NB4 (cell line): ENCODE data around the gene CYP11A1.

Experiments used
- DNase-seq: peaks from one replicate; pipeline ENCODE4 v3.0.0; 2010; ENCODE audit warnings: low read depth
- H3K4me3 ChIP-seq: one replicate; pipeline ENCODE4 v1.5.1; 2011; ENCODE audit warnings: mild to moderate bottlenecking, low read depth, low read length, moderate library complexity
- CTCF ChIP-seq: IDR thresholded peaks from one replicate; pipeline ENCODE4 v1.5.1; 2012; ENCODE audit warnings: low read depth, low read length
- MYC ChIP-seq: IDR thresholded peaks from 2 replicates; pipeline ENCODE4 v1.6.1; 2011; ENCODE audit warnings: low read depth, low read length
- POLR2A ChIP-seq: IDR thresholded peaks from 2 replicates; pipeline ENCODE4 v1.6.1; 2011; ENCODE audit warnings: mild to moderate bottlenecking; ENCODE audit not compliant: insufficient read length; ENCODE audit errors: extremely low read depth
- TF ChIP-seq, protein P1 (sequence below): IDR thresholded peaks from 2 replicates; pipeline ENCODE4 v1.6.1; 2011; ENCODE audit warnings: low read depth, low read length

The CYP11A1 gene

GRCh38 chr15:74374648-74375302, 7.3 kb upstream of the CYP11A1 start:
- no peak for DNase-seq
- no peak for TF ChIP-seq MYC
- TF ChIP-seq, protein P1, sequence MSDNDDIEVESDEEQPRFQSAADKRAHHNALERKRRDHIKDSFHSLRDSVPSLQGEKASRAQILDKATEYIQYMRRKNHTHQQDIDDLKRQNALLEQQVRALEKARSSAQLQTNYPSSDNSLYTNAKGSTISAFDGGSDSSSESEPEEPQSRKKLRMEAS = no peak
- TF ChIP-seq CTCF = no peak
- TF ChIP-seq POLR2A = no peak
- H3K4me3 ChIP-seq = no peak overlapping the region

DNA sequence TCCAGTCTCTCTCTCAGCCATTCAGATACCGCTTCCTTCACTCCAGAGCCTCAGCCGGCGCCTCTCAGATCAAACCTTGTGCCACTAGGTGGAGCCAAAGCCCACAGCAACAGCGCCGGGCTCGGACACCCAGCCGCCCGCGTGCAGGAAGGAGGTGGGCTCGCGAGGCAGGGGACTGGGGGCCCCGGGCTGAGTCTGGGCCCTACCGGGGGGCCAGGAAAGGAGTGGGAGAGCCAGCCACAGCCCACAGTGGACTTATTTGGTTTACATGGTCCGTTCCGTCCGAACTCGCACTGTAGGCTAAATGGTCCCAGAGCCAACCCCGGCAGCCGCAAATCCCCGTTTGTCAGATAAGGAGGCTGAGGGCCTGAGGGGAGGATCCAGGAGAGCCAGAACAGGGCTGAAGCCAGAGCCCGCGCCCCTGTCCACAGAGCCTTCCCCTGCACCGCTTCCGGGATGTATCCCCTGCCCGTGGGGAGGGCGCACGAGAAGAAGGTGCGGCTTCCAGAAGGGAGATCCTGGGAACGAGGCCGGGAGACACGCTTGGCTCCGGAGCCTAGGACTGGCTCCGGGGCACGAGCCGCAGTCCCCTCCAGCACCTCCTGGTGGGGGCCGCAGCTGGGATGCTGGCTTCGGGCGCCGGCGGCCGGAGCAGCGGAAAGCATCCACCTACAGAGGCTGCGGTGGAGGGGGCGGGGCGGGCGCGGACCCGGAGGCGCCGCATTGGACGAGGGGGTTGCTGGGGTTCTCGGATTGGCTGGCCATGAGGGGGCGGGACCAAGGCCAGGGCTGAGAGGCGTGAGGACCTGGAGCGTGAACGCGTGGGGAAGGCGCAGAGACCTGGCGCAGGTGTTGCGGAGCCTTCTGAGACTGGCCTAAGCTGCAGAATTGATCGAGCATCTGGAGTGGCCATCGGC, 6.5 kb upstream of the CYP11A1 start:
- DNase-seq = peak; percentile 90
- H3K4me3 ChIP-seq = peak overlapping the region; percentile 43
- TF ChIP-seq POLR2A (no peak), CTCF (peak; percentile 81)
- TF ChIP-seq, protein P1 = 0 out of 2 replicates have a peak, but pooled peaks have one; percentile 27

DNA sequence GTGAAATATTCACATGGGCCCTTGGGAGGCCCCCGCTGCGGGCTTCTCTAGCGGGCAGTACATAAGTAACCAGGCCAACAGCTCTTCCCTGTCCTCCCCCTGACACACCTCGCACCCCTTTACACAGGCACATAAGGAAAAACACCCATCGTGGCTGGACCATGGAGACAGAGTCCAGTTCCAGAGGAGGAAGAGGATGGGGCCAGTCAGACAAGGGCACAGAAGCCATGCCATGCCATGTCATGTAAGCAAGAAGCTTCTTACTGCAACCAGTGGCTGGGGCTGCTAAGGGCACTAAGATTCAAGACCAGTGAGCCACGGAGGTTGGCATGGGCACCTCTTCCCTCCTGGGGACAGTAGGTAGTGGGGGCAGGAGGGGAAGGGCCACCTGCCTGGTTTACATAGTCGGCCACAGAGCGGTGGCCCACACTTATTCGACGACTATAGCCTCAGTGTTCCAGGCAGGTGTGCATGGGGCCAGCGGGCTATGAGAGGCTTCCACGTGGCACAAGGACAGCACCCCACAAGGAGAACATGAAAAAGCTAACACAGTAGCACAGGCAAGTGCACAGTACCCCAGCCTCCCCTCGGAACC, 5.7 kb upstream of the CYP11A1 start:
- no peak for TF ChIP-seq MYC
- TF ChIP-seq POLR2A = no peak
- TF ChIP-seq, protein P1 = no peak
- no peak overlapping the region for H3K4me3 ChIP-seq
- no peak for DNase-seq

GRCh38 chr15:74370471-74370870, 3.0 kb upstream of the CYP11A1 start:
- DNase-seq = no peak
- H3K4me3 ChIP-seq = no peak overlapping the region
- TF ChIP-seq, protein P1 = no peak
- no peak for TF ChIP-seq MYC
- TF ChIP-seq CTCF = no peak
- no peak for TF ChIP-seq POLR2A

DNA sequence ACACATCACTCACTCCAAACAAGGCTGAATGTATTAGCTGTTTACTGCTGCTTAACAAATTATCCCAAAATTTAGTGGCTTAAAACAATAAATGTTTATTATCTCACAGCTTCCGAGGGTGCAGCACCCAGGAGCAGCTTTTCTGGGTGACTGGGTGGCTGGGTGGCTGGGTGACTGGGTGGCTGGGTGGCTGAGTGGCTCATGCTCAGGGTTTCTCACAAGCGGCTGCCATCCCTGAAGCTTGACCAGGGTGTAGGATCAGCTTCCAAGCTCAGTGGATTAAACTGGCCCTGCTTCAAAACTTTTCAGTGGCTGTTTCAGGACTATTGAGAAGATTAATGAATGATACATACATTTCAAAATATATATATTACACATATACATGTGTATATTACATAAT, 2.3 kb upstream of the CYP11A1 start:
- no peak for DNase-seq
- TF ChIP-seq, protein P1 = no peak
- TF ChIP-seq CTCF (no peak), MYC (no peak), POLR2A (no peak)
- no peak overlapping the region for H3K4me3 ChIP-seq
